Ovary (tissue), 1 donor: Measurements from ENCODE around the gene MOB3B.

Experiments used
- EP300 ChIP-seq: sonication (generic); formaldehyde crosslinking; IDR thresholded peaks from one replicate; pipeline ENCODE4 v1.6.1; 2017; ENCODE audit warnings: antibody characterized with exemption
- POLR2A ChIP-seq: fragments of 450-650 bp; IDR thresholded peaks from one replicate; pipeline ENCODE4 v1.6.1; 2017; ENCODE audit warnings: antibody characterized with exemption, mild to moderate bottlenecking, moderate library complexity

- no peak for TF ChIP-seq EP300
- TF ChIP-seq POLR2A, result no peak
These were observed 10.9 kb upstream of the MOB3B start for GRCh38 chr9:27540502-27540901.
